DND-41 (cell line): Measurements from ENCODE around the gene KLF11.

Source experiments
- ATAC-seq: fragments of 200-7000 bp; cut with Tn5 transposase; 3 replicates; pipeline ENCODE4 v1.9.1; 2021; ENCODE audit warnings: low read depth; ENCODE audit not compliant: insufficient read depth
- DNase-seq: peaks from one replicate; pipeline ENCODE4 v3.0.0-alpha.2; 2020
- H2AFZ ChIP-seq: 2 replicates; pipeline ENCODE4 v1.6.0; 2012; ENCODE audit warnings: low read depth, low read length
- H3K27ac ChIP-seq: 2 replicates; pipeline ENCODE4 v1.5.1; 2012; ENCODE audit warnings: low read length, inconsistent platforms
- H3K27me3 ChIP-seq: fragments of 200-600 bp; sonication (generic); 2 replicates; pipeline ENCODE4 v1.6.0; 2012; ENCODE audit warnings: low read length, mild to moderate bottlenecking, inconsistent platforms; ENCODE audit not compliant: insufficient read depth, poor library complexity
- H3K36me3 ChIP-seq: 2 replicates; pipeline ENCODE4 v1.5.1; 2012; ENCODE audit warnings: low read length, inconsistent platforms; ENCODE audit not compliant: insufficient read depth
- H3K4me1 ChIP-seq: 2 replicates; pipeline ENCODE4 v1.5.1; 2012; ENCODE audit warnings: mild to moderate bottlenecking, low read length; ENCODE audit not compliant: insufficient read depth
- H3K4me2 ChIP-seq: 2 replicates; pipeline ENCODE4 v1.6.0; 2012; ENCODE audit warnings: mild to moderate bottlenecking, moderate library complexity, low read length, inconsistent platforms; ENCODE audit not compliant: insufficient read depth
- H3K4me3 ChIP-seq, 2 experiments: fragments of 200-600 bp in 1 of 2; shearing (Covaris generic) in 1 of 2; 2 replicates each; pipeline ENCODE4 v1.5.1; 2012 to 2016; ENCODE audit warnings: inconsistent platforms in 2 of 2, low read length in 2 of 2, mild to moderate bottlenecking in 2 of 2, low read depth in 1 of 2, moderate library complexity in 1 of 2
- H3K79me2 ChIP-seq: 2 replicates; pipeline ENCODE4 v1.6.0; 2012; ENCODE audit warnings: low read length, inconsistent platforms; ENCODE audit not compliant: insufficient read depth
- H3K9ac ChIP-seq: 2 replicates; pipeline ENCODE4 v1.6.0; 2012; ENCODE audit warnings: low read depth, mild to moderate bottlenecking, inconsistent platforms, low read length, moderate library complexity
- H3K9me3 ChIP-seq: 2 replicates; pipeline ENCODE4 v1.5.1; 2012; ENCODE audit warnings: low read length, moderate library complexity, mild to moderate bottlenecking, inconsistent platforms; ENCODE audit not compliant: insufficient read depth, severe bottlenecking
- H4K20me1 ChIP-seq: 2 replicates; pipeline ENCODE4 v1.6.0; 2012; ENCODE audit warnings: low read length; ENCODE audit not compliant: insufficient read depth
- EZH2 ChIP-seq: IDR thresholded peaks from 3 replicates; pipeline ENCODE4 v1.6.1; 2012; ENCODE audit warnings: borderline replicate concordance, low read depth, mild to moderate bottlenecking, moderate library complexity, low read length, inconsistent platforms; ENCODE audit not compliant: severe bottlenecking
- TF ChIP-seq, protein P1 (sequence below): IDR thresholded peaks from 2 replicates; pipeline ENCODE4 v1.5.1; 2012; ENCODE audit warnings: borderline replicate concordance, low read length, moderate library complexity, mild to moderate bottlenecking; ENCODE audit not compliant: poor library complexity, severe bottlenecking; ENCODE audit errors: extremely low read depth

The KLF11 gene

GRCh38 chr2:10067330-10067729 is 24.0 kb downstream of the KLF11 start:
- Histone ChIP-seq H3K79me2 (no peaks in the 10 kb centered on the region), H3K9ac (no peak overlapping the region), H3K27ac (no peak overlapping the region), H4K20me1 (no peaks in the 10 kb centered on the region), H3K27me3 (no peaks in the 10 kb centered on the region), H3K4me2 (no peak overlapping the region), H3K9me3 (no peaks in the 10 kb centered on the region), H3K4me1 (peaks cover 1% of the 10 kb centered on the region; the same call in 1 of the 2 replicates), H3K4me3 (no peak overlapping the region), H3K36me3 (no peaks in the 10 kb centered on the region), H2AFZ (no peak overlapping the region)
- ATAC-seq (no peak), DNase-seq (no peak)
- TF ChIP-seq, protein P1, sequence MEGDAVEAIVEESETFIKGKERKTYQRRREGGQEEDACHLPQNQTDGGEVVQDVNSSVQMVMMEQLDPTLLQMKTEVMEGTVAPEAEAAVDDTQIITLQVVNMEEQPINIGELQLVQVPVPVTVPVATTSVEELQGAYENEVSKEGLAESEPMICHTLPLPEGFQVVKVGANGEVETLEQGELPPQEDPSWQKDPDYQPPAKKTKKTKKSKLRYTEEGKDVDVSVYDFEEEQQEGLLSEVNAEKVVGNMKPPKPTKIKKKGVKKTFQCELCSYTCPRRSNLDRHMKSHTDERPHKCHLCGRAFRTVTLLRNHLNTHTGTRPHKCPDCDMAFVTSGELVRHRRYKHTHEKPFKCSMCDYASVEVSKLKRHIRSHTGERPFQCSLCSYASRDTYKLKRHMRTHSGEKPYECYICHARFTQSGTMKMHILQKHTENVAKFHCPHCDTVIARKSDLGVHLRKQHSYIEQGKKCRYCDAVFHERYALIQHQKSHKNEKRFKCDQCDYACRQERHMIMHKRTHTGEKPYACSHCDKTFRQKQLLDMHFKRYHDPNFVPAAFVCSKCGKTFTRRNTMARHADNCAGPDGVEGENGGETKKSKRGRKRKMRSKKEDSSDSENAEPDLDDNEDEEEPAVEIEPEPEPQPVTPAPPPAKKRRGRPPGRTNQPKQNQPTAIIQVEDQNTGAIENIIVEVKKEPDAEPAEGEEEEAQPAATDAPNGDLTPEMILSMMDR, result no peak
- TF ChIP-seq EZH2, result no peak

DNA sequence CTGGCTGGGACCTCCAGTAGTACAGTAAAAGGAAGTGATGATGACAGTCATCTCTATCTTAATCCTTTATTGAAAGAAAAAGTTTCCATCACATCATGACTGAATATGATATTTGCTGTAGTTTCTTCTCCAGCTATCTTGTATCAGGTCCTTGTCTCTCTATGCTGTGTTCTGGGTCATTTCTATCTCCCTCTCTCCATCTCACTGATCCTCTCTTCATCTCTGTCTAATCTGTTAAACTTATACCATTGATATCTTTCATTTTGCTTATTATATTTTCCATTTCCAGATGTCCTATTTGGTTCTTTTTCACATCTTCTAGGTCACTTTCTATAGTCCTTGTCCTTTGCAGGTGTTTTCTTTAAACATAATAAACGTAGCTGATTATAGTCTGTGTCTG is 24.5 kb downstream of the KLF11 start:
- Histone ChIP-seq H3K9me3 (no peaks in the 10 kb centered on the region), H3K4me1 (peaks cover 6% of the 10 kb centered on the region; the same call in 1 of the 2 replicates), H3K4me2 (no peak overlapping the region), H3K4me3 (no peak overlapping the region), H4K20me1 (no peaks in the 10 kb centered on the region), H3K9ac (no peak overlapping the region), H3K36me3 (no peaks in the 10 kb centered on the region), H3K27ac (no peak overlapping the region), H2AFZ (no peak overlapping the region), H3K27me3 (no peaks in the 10 kb centered on the region), H3K79me2 (no peaks in the 10 kb centered on the region)
- TF ChIP-seq EZH2, result no peak
- TF ChIP-seq, protein P1, result no peak
- ATAC-seq (no peak), DNase-seq (no peak)

DNA sequence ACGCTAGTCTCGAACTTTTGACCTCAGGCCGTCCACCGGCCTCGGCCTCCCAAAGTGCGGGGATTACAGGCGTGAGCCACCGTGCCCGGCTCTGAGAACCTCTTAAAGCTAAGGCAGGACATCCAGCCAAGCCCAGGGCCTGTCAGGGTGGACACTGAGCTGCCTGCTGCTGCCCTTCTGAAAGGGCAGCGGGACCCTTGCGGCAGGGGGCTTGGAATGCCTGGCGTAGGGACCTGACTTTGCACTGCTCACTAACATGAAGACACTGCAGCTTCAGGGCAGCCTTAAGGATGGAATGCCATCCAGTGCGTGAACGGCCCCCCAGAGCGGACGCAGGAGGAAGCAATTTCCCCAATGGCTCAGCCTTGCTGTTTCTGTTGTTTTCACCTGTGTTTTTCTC is 27.8 kb downstream of the KLF11 start:
- no peak overlapping the region for H3K4me3 ChIP-seq
- no peaks in the 10 kb centered on the region for H3K79me2 ChIP-seq
- H3K9ac ChIP-seq, result no peak overlapping the region
- no peaks in the 10 kb centered on the region for H3K36me3 ChIP-seq
- no peaks in the 10 kb centered on the region for H3K9me3 ChIP-seq
- no peak overlapping the region for H2AFZ ChIP-seq
- H3K27ac ChIP-seq, result no peak overlapping the region
- H3K4me1 ChIP-seq, result peaks cover 6% of the 10 kb centered on the region; the same call in 1 of the 2 replicates
- no peak for TF ChIP-seq EZH2
- TF ChIP-seq, protein P1, result no peak
- peaks cover 13% of the 10 kb centered on the region for H3K27me3 ChIP-seq
- DNase-seq (no peak), ATAC-seq (no peak)
- H4K20me1 ChIP-seq, result no peaks in the 10 kb centered on the region
- no peak overlapping the region for H3K4me2 ChIP-seq

DNA sequence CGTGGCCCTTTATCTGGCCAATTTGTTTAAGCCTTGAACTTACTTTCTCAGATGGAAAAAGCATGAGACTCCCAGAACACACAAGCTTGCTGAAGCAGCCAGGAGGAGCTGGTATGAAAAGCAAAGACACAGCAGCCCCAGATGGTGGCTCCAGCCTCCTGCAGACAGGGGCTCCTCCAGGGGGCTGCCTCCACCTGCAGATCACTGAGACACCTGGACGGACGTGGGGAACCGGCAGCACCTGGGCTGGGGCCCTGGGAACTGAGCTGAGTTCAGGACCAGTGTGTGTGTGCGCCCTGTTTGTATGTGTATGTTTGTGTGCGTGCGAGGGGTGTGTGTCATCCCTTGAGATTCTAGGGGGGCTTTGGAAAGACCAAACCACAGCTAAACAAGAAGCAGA is 28.2 kb downstream of the KLF11 start:
- Histone ChIP-seq H3K79me2 (no peaks in the 10 kb centered on the region), H3K9me3 (no peaks in the 10 kb centered on the region), H3K9ac (no peak overlapping the region), H3K4me2 (no peak overlapping the region), H3K4me1 (peaks cover 6% of the 10 kb centered on the region; the same call in 1 of the 2 replicates), H3K4me3 (no peak overlapping the region), H2AFZ (no peak overlapping the region), H4K20me1 (no peaks in the 10 kb centered on the region), H3K36me3 (no peaks in the 10 kb centered on the region), H3K27me3 (peaks cover 17% of the 10 kb centered on the region), H3K27ac (no peak overlapping the region)
- ATAC-seq (no peak), DNase-seq (no peak)
- TF ChIP-seq, protein P1, result no peak
- TF ChIP-seq EZH2, result no peak
